Smooth muscle cell (in vitro differentiated cells): ENCODE data around the gene LIPH. TPM values are rescaled to one million over a fixed set of nuclear protein-coding genes. Genes with fewer than 3 reads are reported as not detected.
"Not testable (repeated sequence)": the region's sequence is repeated elsewhere in the genome, so short reads cannot be mapped to it uniquely, and the experiment has no call there.

Experiments used
- DNase-seq: peaks from one replicate; lab custom pipeline; 2025; ENCODE audit not compliant: unreplicated experiment; lab: John Stamatoyannopoulos, UW
- H2AFZ ChIP-seq: fragments of 200-600 bp; sonication (generic); 2 replicates; pipeline ENCODE4 v1.6.0; 2016; ENCODE audit warnings: antibody characterized with exemption, low read depth, mild to moderate bottlenecking
- H3F3A ChIP-seq: fragments of 200-600 bp; sonication (generic); 2 replicates; pipeline ENCODE4 v1.6.0; 2017; ENCODE audit warnings: antibody characterized with exemption, low read depth
- H3K27ac ChIP-seq: fragments of 200-600 bp; sonication (generic); 2 replicates; pipeline ENCODE4 v1.5.1; 2016; ENCODE audit warnings: low read depth, mild to moderate bottlenecking
- H3K27me3 ChIP-seq: fragments of 200-600 bp; sonication (generic); 2 replicates; pipeline ENCODE4 v1.6.1; 2016; ENCODE audit warnings: low read depth, mild to moderate bottlenecking
- H3K36me3 ChIP-seq: fragments of 200-600 bp; sonication (generic); 2 replicates; pipeline ENCODE4 v1.5.1; 2016; ENCODE audit warnings: low read depth
- H3K4me1 ChIP-seq: fragments of 200-600 bp; sonication (generic); 2 replicates; pipeline ENCODE4 v1.5.1; 2016; ENCODE audit warnings: low read depth
- H3K4me2 ChIP-seq: fragments of 200-600 bp; sonication (generic); 2 replicates; pipeline ENCODE4 v1.6.0; 2016; ENCODE audit warnings: mild to moderate bottlenecking
- H3K4me3 ChIP-seq: fragments of 200-600 bp; sonication (generic); 2 replicates; pipeline ENCODE4 v1.5.1; 2016; ENCODE audit warnings: mild to moderate bottlenecking
- H3K79me2 ChIP-seq: fragments of 200-600 bp; sonication (generic); 2 replicates; pipeline ENCODE4 v1.6.0; 2016; ENCODE audit warnings: low read depth, mild to moderate bottlenecking
- H3K9ac ChIP-seq: fragments of 200-600 bp; sonication (generic); 2 replicates; pipeline ENCODE4 v1.6.0; 2016; ENCODE audit warnings: low read depth
- H3K9me3 ChIP-seq: fragments of 200-600 bp; sonication (generic); replicated peaks from 2 replicates; pipeline ENCODE4 v1.5.1; 2016; ENCODE audit warnings: low read depth
- H4K20me1 ChIP-seq: fragments of 200-600 bp; sonication (generic); 2 replicates; pipeline ENCODE4 v1.6.0; 2016; ENCODE audit warnings: low read depth
- CTCF ChIP-seq: fragments of 200-600 bp; sonication (generic); IDR thresholded peaks from 2 replicates; pipeline ENCODE4 v1.5.1; 2017; ENCODE audit warnings: borderline replicate concordance, mild to moderate bottlenecking, antibody characterized with exemption; ENCODE audit not compliant: insufficient read depth, poor library complexity, severe bottlenecking
- WGBS: methylation state at CpG from one replicate; pipeline ENCODE4 v1.1.7; 2016; ENCODE audit warnings: low lambda C conversion rate; 5-methylcytosine and 5-hydroxymethylcytosine counted together
- polyA plus RNA-seq: library from polyadenylated mRNA; unstranded; fragments of >200 nt; fragmentation: Nextera tagmentation; extraction: Ambion mirVana; gene quantifications from 2 replicates; pipeline ENCODE4 v1.2.1, GENCODE V29; 2016
- total RNA-seq: library from RNA; depleted of rRNA; stranded (reverse); fragments of >200 nt; gene quantifications from 2 replicates; pipeline ENCODE4 v1.2.3, GENCODE V29; 2014

Gene LIPH
- total and polyA plus RNA-seq, 2 experiments from 2014 or later, result 0.03 to 0.04 TPM

GRCh38 chr3:185486394-185486793 lies 66.0 kb downstream of the LIPH start:
- no peak for TF ChIP-seq CTCF
- no peaks in the 10 kb centered on the region for H3K79me2 ChIP-seq
- WGBS, result 99% methylated on average over 5 of the region's 5 CpGs

GRCh38 chr3:185484296-185484695 lies 68.1 kb downstream of the LIPH start:
- H3K9me3 ChIP-seq, result no peaks in the 10 kb centered on the region
- no peak overlapping the region for H3K4me2 ChIP-seq
- no peaks in the 10 kb centered on the region for H3K27me3 ChIP-seq
- WGBS, result 97% methylated on average over 3 of the region's 3 CpGs
- H3K4me3 ChIP-seq, result no peak overlapping the region
- no peaks in the 10 kb centered on the region for H4K20me1 ChIP-seq
- no peak overlapping the region for H2AFZ ChIP-seq
- H3K27ac ChIP-seq, result no peak overlapping the region
- H3K36me3 ChIP-seq, result no peaks in the 10 kb centered on the region
- no peak for DNase-seq
- no peaks in the 10 kb centered on the region for H3K79me2 ChIP-seq
- no peak overlapping the region for H3K9ac ChIP-seq
- no peaks in the 10 kb centered on the region for H3K4me1 ChIP-seq
- no peaks in the 10 kb centered on the region for H3F3A ChIP-seq
- no peak for TF ChIP-seq CTCF

More at GRCh38 chr3:185486394-185486793, 66.0 kb downstream of the LIPH start:
- no peaks in the 10 kb centered on the region for H3K9me3 ChIP-seq
- no peak overlapping the region for H3K4me2 ChIP-seq
- no peaks in the 10 kb centered on the region for H3K36me3 ChIP-seq
- no peak overlapping the region for H2AFZ ChIP-seq
- H3K27ac ChIP-seq, result no peak overlapping the region
- H3K27me3 ChIP-seq, result no peaks in the 10 kb centered on the region
- no peaks in the 10 kb centered on the region for H4K20me1 ChIP-seq
- H3F3A ChIP-seq, result no peaks in the 10 kb centered on the region
- H3K4me1 ChIP-seq, result no peaks in the 10 kb centered on the region
- no peak overlapping the region for H3K9ac ChIP-seq
- no peak overlapping the region for H3K4me3 ChIP-seq
- no peak for DNase-seq

- Histone ChIP-seq H3K79me2 (no peaks in the 10 kb centered on the region), H3K9ac (no peak overlapping the region), H3K9me3 (no peaks in the 10 kb centered on the region), H3K4me3 (no peak overlapping the region), H3K4me1 (no peaks in the 10 kb centered on the region), H3K36me3 (no peaks in the 10 kb centered on the region), H3F3A (no peaks in the 10 kb centered on the region), H3K27ac (no peak overlapping the region), H3K4me2 (no peak overlapping the region), H3K27me3 (no peaks in the 10 kb centered on the region), H4K20me1 (no peaks in the 10 kb centered on the region), H2AFZ (no peak overlapping the region)
- no peak for TF ChIP-seq CTCF
- 97% methylated on average over 2 of the region's 2 CpGs for WGBS
- no peak for DNase-seq
Observed at GRCh38 chr3:185479373-185479945, 72.9 kb downstream of the LIPH start.

- H3F3A ChIP-seq, result no peaks in the 10 kb centered on the region
- H3K4me3 ChIP-seq, result no peak overlapping the region
- no peaks in the 10 kb centered on the region for H3K79me2 ChIP-seq
- no peaks in the 10 kb centered on the region for H3K27me3 ChIP-seq
- no peaks in the 10 kb centered on the region for H3K4me1 ChIP-seq
- no peaks in the 10 kb centered on the region for H4K20me1 ChIP-seq
- H3K27ac ChIP-seq, result no peak overlapping the region
- no peak overlapping the region for H2AFZ ChIP-seq
- H3K9me3 ChIP-seq, result no peaks in the 10 kb centered on the region
- H3K36me3 ChIP-seq, result no peaks in the 10 kb centered on the region
- no peak overlapping the region for H3K4me2 ChIP-seq
- TF ChIP-seq CTCF, result no peak
- no peak overlapping the region for H3K9ac ChIP-seq
- WGBS, result 90% methylated on average over 3 of the region's 3 CpGs
- DNase-seq, result no peak
Observed at GRCh38 chr3:185477316-185477715, 75.1 kb downstream of the LIPH start.

- 97% methylated on average over 6 of the region's 6 CpGs for WGBS
Observed at GRCh38 chr3:185474922-185475321, 77.5 kb downstream of the LIPH start.

More at GRCh38 chr3:185474922-185475321, 77.5 kb downstream of the LIPH start:
- not testable (repeated sequence) for H3F3A ChIP-seq, H3K4me3 ChIP-seq, DNase-seq, H3K9ac ChIP-seq, H2AFZ ChIP-seq, H3K79me2 ChIP-seq, H3K4me2 ChIP-seq, H3K27ac ChIP-seq, H4K20me1 ChIP-seq, H3K4me1 ChIP-seq, H3K27me3 ChIP-seq, H3K9me3 ChIP-seq, H3K36me3 ChIP-seq
